HEK293 (cell line): ENCODE measurements around the gene TMOD1.

ENCODE experiments used
- CTCF ChIA-PET: fragments of 350-600 bp; formaldehyde crosslinking; extraction: SDS; loops from one replicate; lab custom pipeline; 2021; ENCODE audit warnings: antibody characterized with exemption; lab: Yijun Ruan, JAX
- POLR2A ChIA-PET: fragments of 300-600 bp; formaldehyde crosslinking; extraction: SDS; loops from one replicate; lab custom pipeline; 2020; ENCODE audit warnings: antibody characterized with exemption, inconsistent platforms; lab: Yijun Ruan, JAX
- H3K27ac ChIP-seq: fragments of 200-500 bp; sonication (Bioruptor generic); 2 replicates; pipeline ENCODE4 v1.5.1; 2014; ENCODE audit warnings: low read depth, low read length, control low read depth, inconsistent platforms; ENCODE audit errors: extremely low read depth
- H3K36me3 ChIP-seq, 2 experiments: fragments of 200-500 bp in 1 of 2; sonication (Bioruptor generic) in 1 of 2; 1 replicate in 1 of 2; 2 replicates in 1 of 2; pipeline ENCODE4 v1.5.1; 2014 to 2017; ENCODE audit warnings: inconsistent platforms in 2 of 2, low read length in 2 of 2; ENCODE audit not compliant: control insufficient read depth in 2 of 2, insufficient read depth in 1 of 2
- H3K4me1 ChIP-seq: fragments of 200-500 bp; sonication (Bioruptor generic); 2 replicates; pipeline ENCODE4 v1.5.1; 2014; ENCODE audit warnings: mild to moderate bottlenecking, low read length, inconsistent platforms; ENCODE audit not compliant: control insufficient read depth, insufficient read depth
- H3K4me3 ChIP-seq: 2 replicates; pipeline ENCODE4 v1.5.1; 2011; ENCODE audit warnings: low read depth, mild to moderate bottlenecking, control low read depth, low read length, moderate library complexity
- H3K9me3 ChIP-seq: fragments of 200-500 bp; sonication (Bioruptor generic); 2 replicates; pipeline ENCODE4 v1.5.1; 2014; ENCODE audit warnings: low read depth, low read length, inconsistent platforms; ENCODE audit not compliant: control insufficient read depth, insufficient read depth
- GLI2 ChIP-seq: fragments of 450-650 bp; formaldehyde crosslinking; IDR thresholded peaks from 2 replicates; pipeline ENCODE4; 2017; ENCODE audit warnings: missing biosample characterization, missing genetic modification characterization, low read depth, borderline replicate concordance
- REST ChIP-seq: fragments of 450-650 bp; formaldehyde crosslinking; IDR thresholded peaks from 2 replicates; pipeline ENCODE4 v1.5.1; 2016; ENCODE audit warnings: missing biosample characterization, missing genetic modification characterization
- ZBTB26 ChIP-seq: fragments of 450-650 bp; formaldehyde crosslinking; optimal IDR thresholded peaks from 2 replicates; pipeline ENCODE3; 2016; ENCODE audit warnings: missing biosample characterization, mild to moderate bottlenecking, missing genetic modification characterization
- ZEB2 ChIP-seq: fragments of 450-650 bp; formaldehyde crosslinking; IDR thresholded peaks from 2 replicates; pipeline ENCODE4 v1.5.1; 2016; ENCODE audit warnings: missing biosample characterization, missing genetic modification characterization
- ZNF10 ChIP-seq: fragments of 450-650 bp; formaldehyde crosslinking; IDR thresholded peaks from 2 replicates; pipeline ENCODE4 v1.5.1; 2017; ENCODE audit warnings: missing biosample characterization, missing genetic modification characterization
- ZNF132 ChIP-seq: fragments of 450-650 bp; formaldehyde crosslinking; IDR thresholded peaks from 2 replicates; pipeline ENCODE4 v1.5.1; 2017; ENCODE audit warnings: missing biosample characterization, missing genetic modification characterization, borderline replicate concordance
- ZNF2 ChIP-seq: fragments of 450-650 bp; formaldehyde crosslinking; IDR thresholded peaks from 2 replicates; pipeline ENCODE4 v1.5.1; 2016; ENCODE audit warnings: missing biosample characterization, missing genetic modification characterization
- ZNF239 ChIP-seq: fragments of 450-650 bp; formaldehyde crosslinking; IDR thresholded peaks from 2 replicates; pipeline ENCODE4 v1.5.1; 2016; ENCODE audit warnings: missing biosample characterization, missing genetic modification characterization
- ZNF292 ChIP-seq: fragments of 450-650 bp; formaldehyde crosslinking; IDR thresholded peaks from 2 replicates; pipeline ENCODE4 v1.5.1; 2016; ENCODE audit warnings: low read depth, missing biosample characterization, missing genetic modification characterization, borderline replicate concordance
- ZNF341 ChIP-seq: fragments of 450-650 bp; formaldehyde crosslinking; IDR thresholded peaks from 2 replicates; pipeline ENCODE4; 2016; ENCODE audit warnings: low read depth, missing biosample characterization, missing genetic modification characterization
- ZNF416 ChIP-seq: fragments of 450-650 bp; formaldehyde crosslinking; IDR thresholded peaks from 2 replicates; pipeline ENCODE4 v1.5.1; 2016; ENCODE audit warnings: missing biosample characterization, missing genetic modification characterization
- ZNF580 ChIP-seq: fragments of 450-650 bp; formaldehyde crosslinking; IDR thresholded peaks from 2 replicates; pipeline ENCODE4 v1.5.1; 2016; ENCODE audit warnings: missing biosample characterization, missing genetic modification characterization
- ZNF600 ChIP-seq: fragments of 450-650 bp; formaldehyde crosslinking; IDR thresholded peaks from 2 replicates; pipeline ENCODE4 v1.5.1; 2016; ENCODE audit warnings: missing biosample characterization, missing genetic modification characterization
- ZNF621 ChIP-seq: fragments of 450-650 bp; formaldehyde crosslinking; IDR thresholded peaks from 2 replicates; pipeline ENCODE4 v1.5.1; 2017; ENCODE audit warnings: missing biosample characterization, missing genetic modification characterization
- ZNF664 ChIP-seq: fragments of 450-650 bp; formaldehyde crosslinking; IDR thresholded peaks from 2 replicates; pipeline ENCODE4 v1.5.1; 2016; ENCODE audit warnings: missing biosample characterization, missing genetic modification characterization
- ZNF785 ChIP-seq: fragments of 450-650 bp; formaldehyde crosslinking; IDR thresholded peaks from 2 replicates; pipeline ENCODE4 v1.5.1; 2016; ENCODE audit warnings: missing biosample characterization, missing genetic modification characterization
- ZNF830 ChIP-seq: fragments of 450-650 bp; IDR thresholded peaks from 2 replicates; pipeline ENCODE4 v1.5.0; 2018; ENCODE audit warnings: missing biosample characterization, missing genetic modification characterization, low read depth, mild to moderate bottlenecking, moderate library complexity
- TF ChIP-seq, protein P1 (sequence below): fragments of 450-650 bp; formaldehyde crosslinking; IDR thresholded peaks from 2 replicates; pipeline ENCODE4 v1.5.1; 2016; ENCODE audit warnings: missing biosample characterization, missing genetic modification characterization
- TF ChIP-seq, protein P2 (sequence below): sonication (generic); formaldehyde crosslinking; IDR thresholded peaks from 2 replicates; pipeline ENCODE4 v1.8.1; 2022; ENCODE audit warnings: mild to moderate bottlenecking, moderate library complexity, missing genetic modification reagents

TMOD1 gene

DNA sequence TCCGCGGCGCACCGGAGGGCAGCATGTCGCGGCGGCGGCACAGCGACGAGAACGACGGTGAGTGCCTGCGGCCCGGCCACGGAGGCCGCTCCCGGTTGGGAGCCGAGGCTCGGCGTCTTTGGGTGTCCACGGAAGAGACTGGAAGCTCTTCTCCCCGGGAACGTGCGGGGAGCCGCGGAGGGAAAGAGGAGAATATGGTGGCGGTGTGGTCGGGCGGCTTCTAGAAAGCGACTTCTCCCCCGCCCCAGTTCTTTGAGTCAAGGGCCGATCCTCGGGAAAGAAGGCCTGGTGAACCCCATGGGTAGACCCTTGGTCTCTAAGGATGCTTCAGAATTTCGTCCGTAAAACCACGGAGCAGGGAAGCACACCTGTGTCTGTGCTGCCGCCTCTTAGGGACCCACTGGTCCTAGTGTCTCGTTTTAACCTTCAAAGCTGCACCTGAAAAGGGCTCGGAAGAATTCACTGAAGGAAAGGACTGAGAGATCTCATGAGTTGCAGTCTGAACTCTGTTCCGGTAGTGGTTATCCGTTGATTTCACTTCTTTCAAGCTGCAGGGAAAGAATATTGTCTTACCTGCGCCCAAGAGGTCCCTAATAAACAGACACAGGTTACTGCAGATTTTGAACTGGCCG lies 132.5 kb downstream of the TMOD1 start (continued):
- TF ChIP-seq ZBTB26 (tag by site-specific recombination) (peak; percentile 78), ZNF600 (tag by site-specific recombination) (peak; percentile 68), ZNF2 (tag by site-specific recombination) (no peak), ZEB2 (no peak), ZNF292 (tag by site-specific recombination) (no peak), ZNF239 (tag by site-specific recombination) (no peak), ZNF580 (tag by site-specific recombination) (no peak), REST (0 out of 2 replicates have a peak, but pooled peaks have one; percentile 38), ZNF664 (tag by site-specific recombination) (no peak), ZNF132 (tag by site-specific recombination) (no peak), ZNF785 (tag by site-specific recombination) (no peak), GLI2 (no peak)

DNA sequence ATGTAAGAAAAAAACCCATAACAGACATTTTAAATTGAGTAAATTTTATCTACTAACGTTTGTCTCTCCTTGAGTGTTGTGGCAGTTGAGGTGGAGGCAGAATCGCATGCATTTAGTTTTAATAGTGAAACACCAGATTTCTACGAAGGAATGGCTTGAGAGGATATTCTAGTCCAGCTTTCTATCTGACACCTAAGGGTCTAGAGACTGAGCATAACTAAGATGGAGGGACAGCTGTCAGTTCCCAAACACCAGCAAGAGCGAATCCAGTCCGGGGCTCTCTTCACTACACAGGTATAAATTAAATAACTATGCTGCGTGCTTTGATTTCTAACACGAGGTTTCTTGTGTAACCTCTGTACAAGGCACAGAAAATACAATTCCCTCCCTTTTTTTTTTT lies 133.6 kb downstream of the TMOD1 start:
- ChIA-PET POLR2A (no interaction called here), CTCF (interaction anchor here (4.2 kb wide), 1 partner anchor 166 kb away, joined by 12 read pairs; no protein-coding TSS in a partner anchor)
- no peaks in the 10 kb centered on the region; the same call in 1 of the 2 replicates for H3K4me1 ChIP-seq

DNA sequence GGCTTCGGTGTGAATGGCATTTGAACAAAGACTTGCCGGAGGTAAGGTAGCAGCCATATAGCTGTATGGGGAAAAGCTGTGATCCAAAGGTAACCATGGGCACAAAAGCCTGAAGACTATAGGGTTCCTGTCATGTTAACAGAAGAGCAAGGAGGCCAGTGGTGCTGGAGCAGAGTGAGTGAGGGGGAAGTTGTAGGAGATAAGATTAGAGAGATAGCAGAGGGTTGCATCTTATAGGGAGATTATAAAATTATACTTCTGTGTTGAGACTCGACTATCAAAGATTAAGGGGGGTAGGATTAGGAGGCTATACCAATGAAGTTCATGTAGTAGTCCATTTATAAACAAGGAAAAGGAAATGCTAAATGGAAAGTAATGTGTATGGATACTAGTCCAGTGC lies 135.4 kb downstream of the TMOD1 start:
- TF ChIP-seq ZNF416 (tag by site-specific recombination): no peak
- TF ChIP-seq ZNF292 (tag by site-specific recombination): no peak
- no peak for TF ChIP-seq ZNF621 (tag by site-specific recombination)
- no peak for TF ChIP-seq ZNF10 (tag by site-specific recombination)
- no peak for TF ChIP-seq ZNF664 (tag by site-specific recombination)
- TF ChIP-seq, protein P1, sequence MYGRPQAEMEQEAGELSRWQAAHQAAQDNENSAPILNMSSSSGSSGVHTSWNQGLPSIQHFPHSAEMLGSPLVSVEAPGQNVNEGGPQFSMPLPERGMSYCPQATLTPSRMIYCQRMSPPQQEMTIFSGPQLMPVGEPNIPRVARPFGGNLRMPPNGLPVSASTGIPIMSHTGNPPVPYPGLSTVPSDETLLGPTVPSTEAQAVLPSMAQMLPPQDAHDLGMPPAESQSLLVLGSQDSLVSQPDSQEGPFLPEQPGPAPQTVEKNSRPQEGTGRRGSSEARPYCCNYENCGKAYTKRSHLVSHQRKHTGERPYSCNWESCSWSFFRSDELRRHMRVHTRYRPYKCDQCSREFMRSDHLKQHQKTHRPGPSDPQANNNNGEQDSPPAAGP (tag by site-specific recombination): no peak
- no peak for TF ChIP-seq ZNF341 (tag by site-specific recombination)
- TF ChIP-seq, protein P2, sequence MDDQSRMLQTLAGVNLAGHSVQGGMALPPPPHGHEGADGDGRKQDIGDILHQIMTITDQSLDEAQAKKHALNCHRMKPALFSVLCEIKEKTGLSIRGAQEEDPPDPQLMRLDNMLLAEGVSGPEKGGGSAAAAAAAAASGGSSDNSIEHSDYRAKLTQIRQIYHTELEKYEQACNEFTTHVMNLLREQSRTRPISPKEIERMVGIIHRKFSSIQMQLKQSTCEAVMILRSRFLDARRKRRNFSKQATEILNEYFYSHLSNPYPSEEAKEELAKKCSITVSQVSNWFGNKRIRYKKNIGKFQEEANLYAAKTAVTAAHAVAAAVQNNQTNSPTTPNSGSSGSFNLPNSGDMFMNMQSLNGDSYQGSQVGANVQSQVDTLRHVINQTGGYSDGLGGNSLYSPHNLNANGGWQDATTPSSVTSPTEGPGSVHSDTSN (CRISPR knock-in tag): no peak
- POLR2A ChIA-PET: no interaction called here

More for the DNA sequence above, 133.6 kb downstream of the TMOD1 start:
- peak overlapping the region; percentile 97 for H3K4me3 ChIP-seq
- no peaks in the 10 kb centered on the region for H3K36me3 ChIP-seq
- H3K9me3 ChIP-seq: no peaks in the 10 kb centered on the region
- no peak overlapping the region for H3K27ac ChIP-seq
- no peak for TF ChIP-seq ZNF830 (tag by site-specific recombination)

More for the DNA sequence above, 135.4 kb downstream of the TMOD1 start:
- Histone ChIP-seq H3K9me3 (no peaks in the 10 kb centered on the region), H3K4me1 (no peaks in the 10 kb centered on the region; the same call in 1 of the 2 replicates), H3K4me3 (no peak overlapping the region), H3K27ac (no peak overlapping the region), H3K36me3 (peaks cover 0 to 11% of the 10 kb centered on the region in 2 experiments; a peak in 1 of 3 replicates)
- CTCF ChIA-PET: interaction anchor here (0.6 to 1.2 kb wide), 4 partner anchors 21 to 413 kb away, joined by 3 to 5 read pairs (median 3); partner anchors contain the start of gene TRMO
